ENCODE measurements around the gene SMAD9.

The SMAD9 gene

GRCh38 chr13:36814465-36814864 lies 105.6 kb downstream of the SMAD9 start:
- no peak for DNase-seq

GRCh38 chr13:36813225-36813624 lies 106.8 kb downstream of the SMAD9 start:
- no peak for DNase-seq

GRCh38 chr13:36807616-36808015 lies 112.4 kb downstream of the SMAD9 start:
- DNase-seq = no peak

- DNase-seq = no peak
Observed at GRCh38 chr13:36806102-36806501, 113.9 kb downstream of the SMAD9 start.

GRCh38 chr13:36804588-36804987 lies 115.5 kb downstream of the SMAD9 start:
- DNase-seq = no peak

GRCh38 chr13:36801035-36801434 lies 119.0 kb downstream of the SMAD9 start:
- no peak for DNase-seq

GRCh38 chr13:36796052-36796451 lies 124.0 kb downstream of the SMAD9 start:
- DNase-seq = no peak

- no peak for DNase-seq
Observed at GRCh38 chr13:36795463-36795862, 124.6 kb downstream of the SMAD9 start.
